Mesothelial cell of epicardium (in vitro differentiated cells): ENCODE results near the gene COQ3. TPM values are rescaled to one million over a fixed set of nuclear protein-coding genes. Genes with fewer than 3 reads are reported as not detected.

Source experiments
- DNase-seq, 2 experiments: peaks; one replicate each; pipeline ENCODE4 v3.0.0; 2021; ENCODE audit warnings: low spot score in 2 of 2; ENCODE audit not compliant: unreplicated experiment in 2 of 2
- H3K27ac Mint-ChIP-seq: 2 replicates; pipeline ENCODE4 v1.8.0; 2021; ENCODE audit warnings: mixed read lengths
- H3K27me3 Mint-ChIP-seq: 2 replicates; pipeline ENCODE4 v1.8.0; 2021; ENCODE audit warnings: low read depth, mixed read lengths
- H3K36me3 Mint-ChIP-seq: 2 replicates; pipeline ENCODE4 v1.8.0; 2021; ENCODE audit warnings: mixed read lengths
- H3K4me1 Mint-ChIP-seq: 2 replicates; pipeline ENCODE4 v1.8.0; 2021; ENCODE audit warnings: mixed read lengths
- H3K4me3 Mint-ChIP-seq: 2 replicates; pipeline ENCODE4 v1.8.0; 2021; ENCODE audit warnings: mild to moderate bottlenecking, moderate library complexity, mixed read lengths
- H3K9me3 Mint-ChIP-seq: 2 replicates; pipeline ENCODE4 v1.8.0; 2021; ENCODE audit warnings: mixed read lengths
- total RNA-seq: library from RNA; stranded (reverse); gene quantifications from 3 replicates; pipeline ENCODE4 v1.2.1, GENCODE V29; 2021
- TF ChIP-seq, protein P1 (sequence below): fragments of 200-600 bp; sonication (generic); IDR thresholded peaks from one replicate; pipeline ENCODE4 v1.5.0; 2021; ENCODE audit warnings: antibody characterized with exemption; ENCODE audit not compliant: unreplicated experiment

COQ3 gene
- total RNA-seq, 1 donor from 2014 or later, result 4.9 TPM

DNA sequence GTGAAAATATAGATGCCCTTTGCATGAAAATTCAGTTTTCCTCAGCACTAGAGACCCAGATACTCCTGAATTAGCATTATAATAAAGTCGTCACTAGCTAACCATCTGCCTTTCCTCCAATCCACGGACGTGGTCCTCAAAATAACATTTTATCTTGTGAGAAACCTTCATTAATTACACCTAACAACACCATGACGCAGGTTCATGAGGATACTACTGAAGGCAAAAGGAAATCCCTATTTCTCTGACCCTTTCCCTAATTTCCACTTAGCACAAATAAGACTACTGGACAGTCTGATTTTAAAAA is 32.4 kb upstream of the COQ3 start:
- H3K27me3 Mint-ChIP-seq, result no peaks in the 10 kb centered on the region
- H3K4me1 Mint-ChIP-seq, result peaks cover 52% of the 10 kb centered on the region
- H3K9me3 Mint-ChIP-seq, result no peaks in the 10 kb centered on the region
- DNase-seq, result no peak
- peaks cover 12% of the 10 kb centered on the region for H3K36me3 Mint-ChIP-seq
- H3K4me3 Mint-ChIP-seq, result peak overlapping the region; percentile 99
- TF ChIP-seq, protein P1, sequence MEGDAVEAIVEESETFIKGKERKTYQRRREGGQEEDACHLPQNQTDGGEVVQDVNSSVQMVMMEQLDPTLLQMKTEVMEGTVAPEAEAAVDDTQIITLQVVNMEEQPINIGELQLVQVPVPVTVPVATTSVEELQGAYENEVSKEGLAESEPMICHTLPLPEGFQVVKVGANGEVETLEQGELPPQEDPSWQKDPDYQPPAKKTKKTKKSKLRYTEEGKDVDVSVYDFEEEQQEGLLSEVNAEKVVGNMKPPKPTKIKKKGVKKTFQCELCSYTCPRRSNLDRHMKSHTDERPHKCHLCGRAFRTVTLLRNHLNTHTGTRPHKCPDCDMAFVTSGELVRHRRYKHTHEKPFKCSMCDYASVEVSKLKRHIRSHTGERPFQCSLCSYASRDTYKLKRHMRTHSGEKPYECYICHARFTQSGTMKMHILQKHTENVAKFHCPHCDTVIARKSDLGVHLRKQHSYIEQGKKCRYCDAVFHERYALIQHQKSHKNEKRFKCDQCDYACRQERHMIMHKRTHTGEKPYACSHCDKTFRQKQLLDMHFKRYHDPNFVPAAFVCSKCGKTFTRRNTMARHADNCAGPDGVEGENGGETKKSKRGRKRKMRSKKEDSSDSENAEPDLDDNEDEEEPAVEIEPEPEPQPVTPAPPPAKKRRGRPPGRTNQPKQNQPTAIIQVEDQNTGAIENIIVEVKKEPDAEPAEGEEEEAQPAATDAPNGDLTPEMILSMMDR, result no peak
- peak overlapping the region; percentile 100 for H3K27ac Mint-ChIP-seq

DNA sequence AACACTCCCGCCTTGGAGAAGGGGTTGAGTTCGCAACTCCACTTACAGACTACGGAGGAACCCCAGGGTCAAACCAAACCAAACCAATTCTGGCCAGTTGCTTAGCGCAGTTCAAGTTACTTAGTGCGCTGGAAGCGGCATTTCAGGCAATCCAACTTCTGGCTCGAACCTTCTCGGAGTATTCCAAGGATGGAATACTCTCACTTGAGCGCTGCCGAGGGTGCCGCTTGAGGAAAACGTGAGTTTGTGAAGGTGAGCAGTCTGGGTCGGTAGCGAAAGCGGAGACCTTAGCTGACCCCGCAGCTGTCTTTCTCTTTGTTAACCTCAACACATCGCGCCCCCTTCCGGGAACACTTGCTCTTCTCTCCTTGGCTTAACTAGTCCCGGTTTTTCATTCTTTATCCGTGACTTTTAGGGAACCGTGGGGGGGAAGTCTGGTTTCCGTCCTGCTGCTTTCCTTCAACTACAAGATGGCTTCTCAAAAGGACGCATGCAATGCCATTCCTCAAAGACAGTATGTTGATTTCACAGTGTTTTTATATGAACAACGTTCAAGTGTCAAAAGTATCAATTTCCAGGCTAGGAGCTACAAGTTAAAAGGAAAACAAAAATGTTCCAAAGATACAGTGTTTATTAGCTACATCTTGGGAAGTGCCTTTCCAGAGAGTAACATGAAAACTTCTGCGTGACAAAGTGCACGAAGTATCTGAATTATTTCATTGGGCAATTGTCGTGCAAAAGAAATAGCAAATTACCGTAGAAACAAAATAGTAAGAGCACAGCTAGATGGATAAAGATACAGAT is 31.9 kb upstream of the COQ3 start:
- peaks cover 58% of the 10 kb centered on the region for H3K4me1 Mint-ChIP-seq
- no peaks in the 10 kb centered on the region for H3K27me3 Mint-ChIP-seq
- TF ChIP-seq, protein P1, result no peak
- peak; percentile 31 to 61 for DNase-seq
- H3K27ac Mint-ChIP-seq, result peak overlapping the region; percentile 100
- H3K4me3 Mint-ChIP-seq, result peak overlapping the region; percentile 99
- H3K36me3 Mint-ChIP-seq, result peaks cover 12% of the 10 kb centered on the region
- no peaks in the 10 kb centered on the region for H3K9me3 Mint-ChIP-seq

DNA sequence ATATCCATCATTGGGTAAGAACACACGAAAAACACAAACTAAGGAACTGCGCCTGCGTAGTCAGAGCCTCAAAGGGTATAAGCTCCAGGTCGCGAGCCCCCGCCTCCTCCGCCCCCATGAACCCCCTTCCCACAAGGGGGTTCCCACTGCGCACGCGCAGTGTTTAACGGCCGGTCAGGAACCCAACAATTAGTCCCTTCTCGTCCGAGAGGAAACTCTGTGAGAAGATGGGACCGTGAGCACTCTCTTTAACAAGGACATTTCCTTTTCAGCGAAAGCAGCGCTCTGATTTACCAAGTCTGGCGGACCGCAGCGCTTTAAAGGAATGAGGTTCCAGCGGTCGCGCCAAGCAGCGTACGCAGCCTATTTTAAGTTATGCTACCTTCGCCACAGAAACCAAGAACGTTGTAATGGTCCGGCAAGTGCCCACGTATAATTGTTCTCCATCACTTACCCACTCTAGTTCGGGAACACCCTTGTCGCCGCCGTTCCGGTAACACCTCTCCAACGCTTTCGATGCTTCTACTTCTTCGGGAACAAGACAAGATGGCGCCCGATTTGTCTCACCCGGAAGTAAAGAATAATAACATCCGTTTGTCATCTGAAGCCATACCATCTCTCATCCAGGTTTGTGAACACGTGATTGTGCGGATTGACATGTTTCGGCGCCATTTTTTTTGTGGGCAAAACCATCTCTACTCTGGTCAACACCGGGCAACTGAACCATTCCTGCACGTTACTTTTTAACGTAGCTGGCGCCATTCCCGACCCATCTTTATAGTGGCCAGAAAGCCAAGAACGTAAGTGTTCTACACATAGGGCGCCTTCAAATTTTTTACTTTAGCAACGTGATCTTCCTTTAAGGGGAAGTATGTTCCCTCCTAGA is 31.0 kb upstream of the COQ3 start, which contains the start of gene PNISR:
PNISR (minus strand) TSS at position 548 of the 886 bp plus-strand sequence. CDS start 10,649 bp downstream, outside the sequence.
- H3K36me3 Mint-ChIP-seq, result peaks cover 12% of the 10 kb centered on the region
- peak within 1 kb of the TSS; percentile 99 for H3K4me3 Mint-ChIP-seq
- H3K4me1 Mint-ChIP-seq, result peaks cover 61% of the 10 kb centered on the region
- DNase-seq, result peak; percentile 70 to 84
- no peaks in the 10 kb centered on the region for H3K9me3 Mint-ChIP-seq
- H3K27me3 Mint-ChIP-seq, result no peaks in the 10 kb centered on the region
- TF ChIP-seq, protein P1, result no peak
- peak within 1 kb of the TSS; percentile 100 for H3K27ac Mint-ChIP-seq

DNA sequence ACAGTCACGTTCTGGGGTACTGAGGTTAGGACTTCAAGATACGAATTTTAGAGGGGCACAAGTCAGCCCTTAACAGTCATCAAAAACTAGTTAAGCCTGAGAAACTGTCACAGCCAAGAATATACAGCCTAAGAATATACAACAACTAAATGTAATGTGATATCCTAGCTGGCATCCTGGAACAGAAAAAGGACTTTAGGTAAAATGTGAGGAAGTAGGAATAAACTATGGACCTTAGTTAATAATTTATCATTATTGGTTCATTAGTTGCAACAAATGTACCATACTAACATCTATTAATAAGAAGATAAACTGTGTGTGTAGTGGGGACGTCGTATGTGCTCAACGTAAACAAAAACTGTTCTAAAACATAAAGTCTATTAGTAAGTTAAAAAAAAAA is 30.0 kb upstream of the COQ3 start:
- Mint-ChIP-seq H3K27ac (peak overlapping the region; percentile 32), H3K36me3 (peaks cover 12% of the 10 kb centered on the region)

DNA sequence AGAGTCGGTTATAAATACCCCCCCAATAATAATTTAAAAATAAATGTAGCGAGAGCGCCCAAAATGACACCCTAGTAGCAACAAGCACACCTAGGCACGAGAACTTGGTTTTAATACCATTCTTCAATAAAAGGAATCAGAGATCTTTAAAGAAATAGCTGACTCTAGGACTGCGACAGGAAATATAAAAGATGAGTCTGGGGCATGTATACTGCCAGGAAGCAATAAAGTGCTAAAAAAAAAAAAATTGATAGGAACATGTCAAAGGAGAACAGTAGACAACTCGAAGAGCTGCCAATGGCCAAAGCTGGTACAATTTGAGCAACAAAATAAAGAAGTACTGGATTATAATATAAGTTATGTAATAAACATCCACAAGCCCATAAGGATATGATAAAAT is 28.9 kb upstream of the COQ3 start:
- TF ChIP-seq, protein P1, result no peak
- peak overlapping the region; percentile 14 for H3K4me3 Mint-ChIP-seq
- peaks cover 59% of the 10 kb centered on the region for H3K4me1 Mint-ChIP-seq
- peaks cover 8% of the 10 kb centered on the region for H3K36me3 Mint-ChIP-seq
- no peak for DNase-seq
- H3K9me3 Mint-ChIP-seq, result no peaks in the 10 kb centered on the region
- no peaks in the 10 kb centered on the region for H3K27me3 Mint-ChIP-seq
- no peak overlapping the region for H3K27ac Mint-ChIP-seq

More for the DNA sequence above, 30.0 kb upstream of the COQ3 start:
- TF ChIP-seq, protein P1, result no peak
- DNase-seq, result no peak
- no peaks in the 10 kb centered on the region for H3K9me3 Mint-ChIP-seq
- peak overlapping the region; percentile 99 for H3K4me3 Mint-ChIP-seq
- no peaks in the 10 kb centered on the region for H3K27me3 Mint-ChIP-seq
- peaks cover 59% of the 10 kb centered on the region for H3K4me1 Mint-ChIP-seq
